Chondrocyte (in vitro differentiated cells): Measurements from ENCODE around the gene ORC2. TPM values are rescaled to one million over a fixed set of nuclear protein-coding genes. Genes with fewer than 3 reads are reported as not detected.

Experiments
- DNase-seq: peaks from one replicate; pipeline ENCODE4 v3.0.0; 2021; ENCODE audit warnings: mixed read lengths, low spot score
- H3K27ac Mint-ChIP-seq: one replicate; pipeline ENCODE4 v1.8.0; 2021; ENCODE audit warnings: mild to moderate bottlenecking, moderate library complexity, mixed read lengths; ENCODE audit not compliant: unreplicated experiment
- H3K27me3 Mint-ChIP-seq: 2 replicates; pipeline ENCODE4 v1.8.0; 2021; ENCODE audit warnings: low read depth, mixed read lengths
- H3K36me3 Mint-ChIP-seq: 2 replicates; pipeline ENCODE4 v1.8.0; 2021; ENCODE audit warnings: low read depth, mixed read lengths
- H3K4me1 Mint-ChIP-seq: 2 replicates; pipeline ENCODE4 v1.8.0; 2021; ENCODE audit warnings: low read depth, mild to moderate bottlenecking, mixed read lengths
- H3K4me3 Mint-ChIP-seq: one replicate; pipeline ENCODE4 v1.8.0; 2021; ENCODE audit warnings: mild to moderate bottlenecking, moderate library complexity, mixed read lengths; ENCODE audit not compliant: unreplicated experiment
- H3K9me3 Mint-ChIP-seq: 2 replicates; pipeline ENCODE4 v1.8.0; 2021; ENCODE audit warnings: low read depth, mixed read lengths
- total RNA-seq: library from RNA; stranded (reverse); gene quantifications from 3 replicates; pipeline ENCODE4 v1.2.1, GENCODE V29; 2021
- TF ChIP-seq, protein P1 (sequence below): fragments of 200-600 bp; sonication (generic); IDR thresholded peaks from 2 replicates; pipeline ENCODE4 v1.5.0; 2021; ENCODE audit warnings: antibody characterized with exemption, mild to moderate bottlenecking, moderate library complexity

ORC2 gene
- total RNA-seq, 1 donor from 2014 or later = 19.2 TPM

DNA sequence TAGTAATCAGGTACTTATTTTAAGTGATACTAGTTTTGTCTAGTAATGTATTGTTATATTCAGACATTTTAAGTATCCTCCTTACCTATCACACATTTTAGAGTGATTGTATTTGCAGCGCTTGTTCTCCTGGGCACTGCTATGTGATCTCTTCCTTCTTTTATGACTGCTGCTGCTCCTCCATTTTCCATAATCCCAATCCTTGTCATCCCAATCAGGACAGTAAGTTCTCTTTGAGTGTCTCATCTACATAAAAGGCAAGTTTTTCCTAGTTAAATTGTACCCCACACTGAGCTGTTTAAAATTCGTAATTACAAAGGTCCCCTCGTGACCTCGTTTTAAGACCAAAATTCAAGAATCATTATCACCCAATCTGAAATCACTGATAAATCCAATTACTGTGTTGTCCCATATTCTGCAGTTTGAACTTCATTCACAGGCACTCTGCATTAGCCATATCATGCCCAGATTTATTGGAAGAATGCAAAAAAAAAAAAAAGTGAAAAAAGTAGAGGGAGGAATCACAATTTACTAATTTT is 101.8 kb downstream of the ORC2 start:
- Mint-ChIP-seq H3K4me3 (peak overlapping the region; percentile 99), H3K36me3 (peaks cover 39% of the 10 kb centered on the region), H3K4me1 (peaks cover 47% of the 10 kb centered on the region)

DNA sequence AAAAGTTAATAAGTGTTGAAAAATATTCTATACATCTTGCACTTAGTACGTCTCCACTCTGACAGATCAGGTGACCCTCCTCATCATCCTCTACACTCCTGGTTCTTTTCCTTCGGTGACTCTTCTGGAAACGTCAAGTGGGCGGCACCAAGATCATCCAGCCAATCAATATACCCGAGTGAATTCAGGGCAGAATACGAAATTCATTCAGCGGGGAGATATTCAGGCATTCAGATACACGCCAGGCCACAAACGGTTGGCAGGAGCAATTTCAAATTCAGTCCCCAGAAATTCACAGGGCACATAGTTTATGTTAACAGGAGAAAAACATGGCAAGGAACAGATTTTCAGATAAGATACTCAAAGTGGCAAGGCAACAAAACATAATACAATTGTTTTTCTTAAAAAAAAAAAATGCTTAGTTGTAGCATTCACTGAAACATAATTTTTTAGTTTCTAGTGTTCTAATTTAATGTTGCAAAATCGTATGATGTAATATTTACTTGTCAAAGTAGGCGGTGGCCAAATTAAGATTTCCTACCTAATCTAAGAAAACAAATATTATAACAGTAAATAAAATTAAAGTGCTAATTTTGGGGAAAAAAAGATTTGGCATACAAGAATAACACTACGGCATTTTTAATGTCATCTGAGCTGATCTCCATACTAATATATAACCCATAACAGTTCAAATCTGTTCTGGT is 103.2 kb downstream of the ORC2 start:
- Mint-ChIP-seq H3K27ac (peak overlapping the region; percentile 100), H3K4me1 (peaks cover 47% of the 10 kb centered on the region), H3K4me3 (peak overlapping the region; percentile 24), H3K27me3 (no peaks in the 10 kb centered on the region), H3K9me3 (no peaks in the 10 kb centered on the region), H3K36me3 (peaks cover 45% of the 10 kb centered on the region)
- DNase-seq = no peak
- TF ChIP-seq, protein P1, sequence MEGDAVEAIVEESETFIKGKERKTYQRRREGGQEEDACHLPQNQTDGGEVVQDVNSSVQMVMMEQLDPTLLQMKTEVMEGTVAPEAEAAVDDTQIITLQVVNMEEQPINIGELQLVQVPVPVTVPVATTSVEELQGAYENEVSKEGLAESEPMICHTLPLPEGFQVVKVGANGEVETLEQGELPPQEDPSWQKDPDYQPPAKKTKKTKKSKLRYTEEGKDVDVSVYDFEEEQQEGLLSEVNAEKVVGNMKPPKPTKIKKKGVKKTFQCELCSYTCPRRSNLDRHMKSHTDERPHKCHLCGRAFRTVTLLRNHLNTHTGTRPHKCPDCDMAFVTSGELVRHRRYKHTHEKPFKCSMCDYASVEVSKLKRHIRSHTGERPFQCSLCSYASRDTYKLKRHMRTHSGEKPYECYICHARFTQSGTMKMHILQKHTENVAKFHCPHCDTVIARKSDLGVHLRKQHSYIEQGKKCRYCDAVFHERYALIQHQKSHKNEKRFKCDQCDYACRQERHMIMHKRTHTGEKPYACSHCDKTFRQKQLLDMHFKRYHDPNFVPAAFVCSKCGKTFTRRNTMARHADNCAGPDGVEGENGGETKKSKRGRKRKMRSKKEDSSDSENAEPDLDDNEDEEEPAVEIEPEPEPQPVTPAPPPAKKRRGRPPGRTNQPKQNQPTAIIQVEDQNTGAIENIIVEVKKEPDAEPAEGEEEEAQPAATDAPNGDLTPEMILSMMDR = no peak

More for the DNA sequence above, 101.8 kb downstream of the ORC2 start:
- TF ChIP-seq, protein P1 = no peak
- H3K9me3 Mint-ChIP-seq = no peaks in the 10 kb centered on the region
- H3K27ac Mint-ChIP-seq = peak overlapping the region; percentile 100
- no peak for DNase-seq
- H3K27me3 Mint-ChIP-seq = no peaks in the 10 kb centered on the region

Other genes with a start within 250 kb of the ORC2 start
- gene BZW1, start 151.8 kb downstream of the ORC2 start, total RNA-seq = 191 to 201 TPM (median 194 TPM) in 3 replicates
- gene CLK1, start 99.0 kb downstream of the ORC2 start, total RNA-seq = 46.7 to 66.0 TPM (median 58.4 TPM) in 3 replicates
- gene PPIL3, start 74.6 kb downstream of the ORC2 start, total RNA-seq = 34.8 to 41.2 TPM (median 37.1 TPM) in 3 replicates
- gene NIF3L1, start 74.3 kb downstream of the ORC2 start, total RNA-seq = 14.8 to 22.2 TPM (median 17.5 TPM) in 3 replicates
- 12.0 to 18.0 TPM (median 13.4 TPM) in 3 replicates for gene HYCC2, start 108.0 kb upstream of the ORC2 start, total RNA-seq
- 59.2 to 94.1 TPM (median 66.2 TPM) in 3 replicates for gene NDUFB3, start 108.3 kb upstream of the ORC2 start, total RNA-seq
- 29.0 to 38.3 TPM (median 35.8 TPM) in 3 replicates for gene CFLAR, start 152.5 kb upstream of the ORC2 start, total RNA-seq
- 0.05 to 0.15 TPM in 2 of 3 replicates, not detected in the other for gene CASP10, start 219.5 kb upstream of the ORC2 start, total RNA-seq